ENCODE results near the gene MS4A10. TPM values are rescaled to one million over a fixed set of nuclear protein-coding genes. Genes with fewer than 3 reads are reported as not detected.

MS4A10 gene
- total and polyA plus RNA-seq, 10 of the 15 experiments (the other 5 are each of a cell fraction or from before 2014, with no cell fraction given): not detected

DNA sequence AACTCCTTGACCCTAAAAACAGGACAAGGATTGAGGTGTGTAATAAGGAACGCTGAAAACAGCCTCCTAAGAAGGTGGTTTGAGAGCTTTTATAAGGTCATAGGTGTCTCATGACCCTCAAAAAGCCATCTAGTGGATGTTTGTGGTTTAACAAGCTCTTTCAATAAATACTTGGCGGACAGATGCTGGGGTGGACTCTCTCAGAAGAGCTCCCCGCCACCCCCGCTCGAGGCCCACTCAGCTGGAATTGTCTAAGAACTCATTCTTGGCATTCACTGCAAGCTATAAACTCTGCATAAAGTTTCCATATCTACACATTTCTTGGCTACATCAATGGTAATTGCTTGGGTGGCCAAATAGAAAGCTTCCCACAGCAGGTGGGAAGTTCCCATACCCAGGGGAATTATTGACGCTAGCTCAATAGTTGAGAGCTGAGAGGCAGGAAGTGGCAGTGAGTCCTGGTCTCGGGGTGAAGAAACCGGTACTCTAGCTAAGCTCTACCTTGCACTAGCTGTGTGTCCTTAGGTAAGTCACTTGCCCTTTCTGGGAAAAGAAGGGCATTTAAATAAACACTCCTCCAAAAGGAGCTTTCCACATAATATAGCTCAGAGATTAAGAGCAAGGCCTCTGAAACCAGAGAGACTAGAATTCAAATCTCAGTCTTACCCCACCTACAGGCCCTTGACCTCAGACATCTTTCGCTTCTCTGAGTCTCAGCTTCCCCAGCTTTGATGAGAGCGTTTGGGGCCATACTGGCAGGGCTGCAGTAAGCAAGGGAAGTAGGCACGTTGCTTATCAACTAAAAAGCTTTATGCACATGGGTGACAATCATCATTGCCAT, 22.1 kb upstream of the MS4A10 start:
- DNase-seq (ENCODE audit: low read depth, low spot score) (peak; percentile 94), ATAC-seq (peak; percentile 82), FAIRE-seq (peak; percentile 91)
- H3K4me1 ChIP-seq (ENCODE audit: control insufficient read depth, insufficient read depth, low read length): peaks cover 61% of the 10 kb centered on the region
- H3K79me2 ChIP-seq (ENCODE audit: control insufficient read depth, insufficient read depth, low read length): no peaks in the 10 kb centered on the region
- no peaks in the 10 kb centered on the region for H3K36me3 ChIP-seq (ENCODE audit: control insufficient read depth in 2 of 2, insufficient read depth in 2 of 2, low read length in 1 of 2)
- 1% methylated on average over 11 of the region's 11 CpGs for WGBS (ENCODE audit: insufficient coverage, insufficient replicate concordance, low lambda C conversion rate, missing lambda C conversion rate)
- in situ Hi-C loops (cut with MboI): loop anchor here (10.0 to 25.0 kb wide), 2 partner anchors 398 to 1576 kb away; no protein-coding TSS in a partner anchor
- peak overlapping the region; percentile 65 for H3K4me2 ChIP-seq (ENCODE audit: control insufficient read depth, insufficient read depth)
- peak overlapping the region; percentile 69 for H3K9ac ChIP-seq (ENCODE audit: control insufficient read depth, insufficient read depth, low read length)
- POLR2A ChIA-PET: interaction anchor here (0.6 to 2.0 kb wide), 8 partner anchors 12 to 376 kb away, joined by 3 to 7 read pairs (median 4); no protein-coding TSS in a partner anchor
- H3K27ac ChIP-seq (ENCODE audit: control insufficient read depth, insufficient read depth): peak overlapping the region; percentile 96
- CTCF ChIA-PET: interaction anchor here (0.7 to 7.3 kb wide), 37 partner anchors 9 to 1147 kb away, joined by 3 to 184 read pairs (median 5); partner anchors contain the start of genes MS4A1, MS4A8, OSBP and PRPF19
- RAD21 ChIA-PET (ENCODE audit: unreplicated experiment): interaction anchor here (0.6 to 7.4 kb wide), 37 partner anchors 11 to 1780 kb away, joined by 3 to 119 read pairs (median 4); partner anchors contain the start of genes MS4A1 and MS4A8
- H3K9me3 ChIP-seq (replicated peaks; ENCODE audit: control insufficient read depth, insufficient read depth, low read length): peaks cover 1% of the 10 kb centered on the region; the same call in 2 of the 3 replicates
- H3K27me3 ChIP-seq (replicated peaks in 1 of 2; ENCODE audit: control insufficient read depth in 2 of 2, insufficient read depth in 2 of 2, low read length in 1 of 2): no peaks in the 10 kb centered on the region
- H4K20me1 ChIP-seq (ENCODE audit: control insufficient read depth, insufficient read depth): no peaks in the 10 kb centered on the region
- BruUV-seq (replicated peaks): TSS peak; percentile 95
- H3K4me3 ChIP-seq: peak overlapping the region; percentile 0; the same call in 1 of the 2 replicates
- intact Hi-C loops (cut with micrococcal nuclease; ENCODE audit: unreplicated experiment): loop anchor here (1.0 to 10.0 kb wide), 8 partner anchors 62 to 568 kb away; partner anchors contain the start of genes PRPF19 and VPS37C
- SMC1A ChIA-PET (ENCODE audit: uncharacterized antibody, unreplicated experiment): interaction anchor here (0.7 to 7.8 kb wide), 27 partner anchors 9 to 1197 kb away, joined by 3 to 143 read pairs (median 6); partner anchors contain the start of genes MS4A8 and PRPF19
- H2AFZ ChIP-seq (ENCODE audit: control insufficient read depth, low read depth, low read length): peak overlapping the region; percentile 21
- TF ChIP-seq CREB1 (IDR thresholded peaks at IDR 0.05; ENCODE audit: low read depth) (peak; percentile 61), SUPT20H (IDR thresholded peaks at IDR 0.05; ENCODE audit: borderline replicate concordance, control insufficient read depth, low read depth, low read length) (no peak), ASH2L (IDR thresholded peaks at IDR 0.05; ENCODE audit: borderline replicate concordance, low read depth) (no peak; the same call in 1 of the 2 replicates), HDAC6 (IDR thresholded peaks at IDR 0.05; ENCODE audit: unreplicated experiment) (no peak), TCF12 (IDR thresholded peaks at IDR 0.05; ENCODE audit: low read depth, low read length) (peak; percentile 81; the same call in 1 of the 2 replicates), MEF2B (IDR thresholded peaks at IDR 0.05; ENCODE audit: partially characterized antibody, poor library complexity, severe bottlenecking) (peak; percentile 100), CBX5 (IDR thresholded peaks at IDR 0.05; ENCODE audit: low read depth) (no peak)
- TF ChIP-seq, protein P1, sequence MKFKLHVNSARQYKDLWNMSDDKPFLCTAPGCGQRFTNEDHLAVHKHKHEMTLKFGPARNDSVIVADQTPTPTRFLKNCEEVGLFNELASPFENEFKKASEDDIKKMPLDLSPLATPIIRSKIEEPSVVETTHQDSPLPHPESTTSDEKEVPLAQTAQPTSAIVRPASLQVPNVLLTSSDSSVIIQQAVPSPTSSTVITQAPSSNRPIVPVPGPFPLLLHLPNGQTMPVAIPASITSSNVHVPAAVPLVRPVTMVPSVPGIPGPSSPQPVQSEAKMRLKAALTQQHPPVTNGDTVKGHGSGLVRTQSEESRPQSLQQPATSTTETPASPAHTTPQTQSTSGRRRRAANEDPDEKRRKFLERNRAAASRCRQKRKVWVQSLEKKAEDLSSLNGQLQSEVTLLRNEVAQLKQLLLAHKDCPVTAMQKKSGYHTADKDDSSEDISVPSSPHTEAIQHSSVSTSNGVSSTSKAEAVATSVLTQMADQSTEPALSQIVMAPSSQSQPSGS (IDR thresholded peaks at IDR 0.05; ENCODE audit: low read length): peak; percentile 75
- TF ChIP-seq, protein P2, sequence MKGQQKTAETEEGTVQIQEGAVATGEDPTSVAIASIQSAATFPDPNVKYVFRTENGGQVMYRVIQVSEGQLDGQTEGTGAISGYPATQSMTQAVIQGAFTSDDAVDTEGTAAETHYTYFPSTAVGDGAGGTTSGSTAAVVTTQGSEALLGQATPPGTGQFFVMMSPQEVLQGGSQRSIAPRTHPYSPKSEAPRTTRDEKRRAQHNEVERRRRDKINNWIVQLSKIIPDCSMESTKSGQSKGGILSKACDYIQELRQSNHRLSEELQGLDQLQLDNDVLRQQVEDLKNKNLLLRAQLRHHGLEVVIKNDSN (IDR thresholded peaks at IDR 0.05; ENCODE audit: borderline replicate concordance, extremely low read length, insufficient read depth, low read depth, low read length): no peak
- TF ChIP-seq, protein P3, sequence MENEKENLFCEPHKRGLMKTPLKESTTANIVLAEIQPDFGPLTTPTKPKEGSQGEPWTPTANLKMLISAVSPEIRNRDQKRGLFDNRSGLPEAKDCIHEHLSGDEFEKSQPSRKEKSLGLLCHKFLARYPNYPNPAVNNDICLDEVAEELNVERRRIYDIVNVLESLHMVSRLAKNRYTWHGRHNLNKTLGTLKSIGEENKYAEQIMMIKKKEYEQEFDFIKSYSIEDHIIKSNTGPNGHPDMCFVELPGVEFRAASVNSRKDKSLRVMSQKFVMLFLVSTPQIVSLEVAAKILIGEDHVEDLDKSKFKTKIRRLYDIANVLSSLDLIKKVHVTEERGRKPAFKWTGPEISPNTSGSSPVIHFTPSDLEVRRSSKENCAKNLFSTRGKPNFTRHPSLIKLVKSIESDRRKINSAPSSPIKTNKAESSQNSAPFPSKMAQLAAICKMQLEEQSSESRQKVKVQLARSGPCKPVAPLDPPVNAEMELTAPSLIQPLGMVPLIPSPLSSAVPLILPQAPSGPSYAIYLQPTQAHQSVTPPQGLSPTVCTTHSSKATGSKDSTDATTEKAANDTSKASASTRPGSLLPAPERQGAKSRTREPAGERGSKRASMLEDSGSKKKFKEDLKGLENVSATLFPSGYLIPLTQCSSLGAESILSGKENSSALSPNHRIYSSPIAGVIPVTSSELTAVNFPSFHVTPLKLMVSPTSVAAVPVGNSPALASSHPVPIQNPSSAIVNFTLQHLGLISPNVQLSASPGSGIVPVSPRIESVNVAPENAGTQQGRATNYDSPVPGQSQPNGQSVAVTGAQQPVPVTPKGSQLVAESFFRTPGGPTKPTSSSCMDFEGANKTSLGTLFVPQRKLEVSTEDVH (IDR thresholded peaks at IDR 0.05; ENCODE audit: low read depth, partially characterized antibody): no peak
- TF ChIP-seq, protein P4, sequence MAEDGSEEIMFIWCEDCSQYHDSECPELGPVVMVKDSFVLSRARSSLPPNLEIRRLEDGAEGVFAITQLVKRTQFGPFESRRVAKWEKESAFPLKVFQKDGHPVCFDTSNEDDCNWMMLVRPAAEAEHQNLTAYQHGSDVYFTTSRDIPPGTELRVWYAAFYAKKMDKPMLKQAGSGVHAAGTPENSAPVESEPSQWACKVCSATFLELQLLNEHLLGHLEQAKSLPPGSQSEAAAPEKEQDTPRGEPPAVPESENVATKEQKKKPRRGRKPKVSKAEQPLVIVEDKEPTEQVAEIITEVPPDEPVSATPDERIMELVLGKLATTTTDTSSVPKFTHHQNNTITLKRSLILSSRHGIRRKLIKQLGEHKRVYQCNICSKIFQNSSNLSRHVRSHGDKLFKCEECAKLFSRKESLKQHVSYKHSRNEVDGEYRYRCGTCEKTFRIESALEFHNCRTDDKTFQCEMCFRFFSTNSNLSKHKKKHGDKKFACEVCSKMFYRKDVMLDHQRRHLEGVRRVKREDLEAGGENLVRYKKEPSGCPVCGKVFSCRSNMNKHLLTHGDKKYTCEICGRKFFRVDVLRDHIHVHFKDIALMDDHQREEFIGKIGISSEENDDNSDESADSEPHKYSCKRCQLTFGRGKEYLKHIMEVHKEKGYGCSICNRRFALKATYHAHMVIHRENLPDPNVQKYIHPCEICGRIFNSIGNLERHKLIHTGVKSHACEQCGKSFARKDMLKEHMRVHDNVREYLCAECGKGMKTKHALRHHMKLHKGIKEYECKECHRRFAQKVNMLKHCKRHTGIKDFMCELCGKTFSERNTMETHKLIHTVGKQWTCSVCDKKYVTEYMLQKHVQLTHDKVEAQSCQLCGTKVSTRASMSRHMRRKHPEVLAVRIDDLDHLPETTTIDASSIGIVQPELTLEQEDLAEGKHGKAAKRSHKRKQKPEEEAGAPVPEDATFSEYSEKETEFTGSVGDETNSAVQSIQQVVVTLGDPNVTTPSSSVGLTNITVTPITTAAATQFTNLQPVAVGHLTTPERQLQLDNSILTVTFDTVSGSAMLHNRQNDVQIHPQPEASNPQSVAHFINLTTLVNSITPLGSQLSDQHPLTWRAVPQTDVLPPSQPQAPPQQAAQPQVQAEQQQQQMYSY (CRISPR knock-in tag; IDR thresholded peaks at IDR 0.05): 0 out of 2 replicates have a peak, but pooled peaks have one; percentile 44
